ENCODE results near the gene LRP5.
"Not testable (repeated sequence)": the region's sequence is repeated elsewhere in the genome, so short reads cannot be mapped to it uniquely, and the experiment has no call there.

Gene LRP5

DNA sequence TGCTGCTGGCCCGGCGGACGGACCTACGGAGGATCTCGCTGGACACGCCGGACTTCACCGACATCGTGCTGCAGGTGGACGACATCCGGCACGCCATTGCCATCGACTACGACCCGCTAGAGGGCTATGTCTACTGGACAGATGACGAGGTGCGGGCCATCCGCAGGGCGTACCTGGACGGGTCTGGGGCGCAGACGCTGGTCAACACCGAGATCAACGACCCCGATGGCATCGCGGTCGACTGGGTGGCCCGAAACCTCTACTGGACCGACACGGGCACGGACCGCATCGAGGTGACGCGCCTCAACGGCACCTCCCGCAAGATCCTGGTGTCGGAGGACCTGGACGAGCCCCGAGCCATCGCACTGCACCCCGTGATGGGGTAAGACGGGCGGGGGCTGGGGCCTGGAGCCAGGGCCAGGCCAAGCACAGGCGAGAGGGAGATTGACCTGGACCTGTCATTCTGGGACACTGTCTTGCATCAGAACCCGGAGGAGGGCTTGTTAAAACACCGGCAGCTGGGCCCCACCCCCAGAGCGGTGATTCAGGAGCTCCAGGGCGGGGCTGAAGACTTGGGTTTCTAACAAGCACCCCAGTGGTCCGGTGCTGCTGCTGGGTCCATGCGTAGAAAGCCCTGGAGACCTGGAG, 74.1 kb downstream of the LRP5 start:
- no peak for DNase-seq (ENCODE audit: low read depth in 1 of 2, low spot score in 1 of 2)

DNA sequence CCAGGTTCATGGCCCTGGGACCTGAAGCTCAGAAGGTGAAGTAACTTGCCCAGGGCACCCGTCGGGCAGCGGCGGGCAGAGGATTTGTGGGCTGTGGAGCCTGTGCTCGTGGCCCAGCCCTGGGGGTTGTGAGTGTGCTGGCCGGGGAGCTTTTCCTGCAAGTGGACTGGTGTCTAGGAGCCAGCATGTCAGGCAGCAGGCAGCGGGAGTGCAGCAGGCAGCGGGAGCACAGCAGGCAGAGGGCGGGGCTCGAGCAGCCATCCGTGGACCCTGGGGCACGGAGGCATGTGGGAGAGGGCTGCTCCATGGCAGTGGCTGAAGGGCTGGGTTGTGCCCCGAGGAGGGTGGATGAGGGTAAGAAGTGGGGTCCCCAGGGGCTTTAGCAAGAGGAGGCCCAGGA, 75.4 kb downstream of the LRP5 start:
- no peak for DNase-seq (ENCODE audit: low read depth in 1 of 2, low spot score in 1 of 2)

DNA sequence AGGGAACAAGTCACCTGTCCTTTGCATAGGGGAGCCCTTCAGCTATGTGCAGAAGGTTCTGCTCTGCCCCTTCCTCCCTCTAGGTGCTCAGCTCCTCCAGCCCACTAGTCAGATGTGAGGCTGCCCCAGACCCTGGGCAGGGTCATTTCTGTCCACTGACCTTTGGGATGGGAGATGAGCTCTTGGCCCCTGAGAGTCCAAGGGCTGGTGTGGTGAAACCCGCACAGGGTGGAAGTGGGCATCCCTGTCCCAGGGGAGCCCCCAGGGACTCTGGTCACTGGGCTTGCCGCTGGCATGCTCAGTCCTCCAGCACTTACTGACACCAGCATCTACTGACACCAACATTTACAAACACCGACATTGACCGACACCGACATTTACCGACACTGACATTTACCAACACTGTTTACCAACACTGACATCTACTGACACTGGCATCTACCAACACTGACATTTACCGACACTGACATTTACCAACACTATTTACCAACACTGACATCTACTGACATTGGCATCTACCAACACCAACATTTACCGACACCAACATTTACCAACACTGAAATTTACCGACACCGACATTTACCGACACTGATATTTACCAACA, 76.3 kb downstream of the LRP5 start:
- no peak for DNase-seq (ENCODE audit: low read depth in 1 of 2, low spot score in 1 of 2)

DNA sequence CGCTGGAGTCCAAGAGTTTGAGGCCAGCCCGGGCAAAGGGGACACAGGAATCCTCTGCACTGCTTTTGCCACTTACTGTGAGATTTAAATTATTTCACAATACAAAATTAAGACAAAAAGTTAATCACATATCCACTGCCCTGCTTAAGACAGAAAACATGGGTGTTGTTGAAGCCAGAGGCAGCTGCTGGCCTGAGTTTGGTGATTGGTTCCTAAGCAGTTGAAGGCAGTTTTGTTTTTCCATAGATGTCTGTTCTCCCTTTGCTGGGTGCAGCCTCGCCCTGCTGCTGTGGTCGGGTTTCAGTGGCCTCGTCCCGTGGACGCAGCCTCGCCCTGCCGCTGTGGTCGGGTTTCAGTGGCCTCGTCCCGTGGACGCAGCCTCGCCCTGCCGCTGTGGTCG, 77.9 kb downstream of the LRP5 start:
- no peak for DNase-seq (ENCODE audit: low read depth in 1 of 2, low spot score in 1 of 2)

DNA sequence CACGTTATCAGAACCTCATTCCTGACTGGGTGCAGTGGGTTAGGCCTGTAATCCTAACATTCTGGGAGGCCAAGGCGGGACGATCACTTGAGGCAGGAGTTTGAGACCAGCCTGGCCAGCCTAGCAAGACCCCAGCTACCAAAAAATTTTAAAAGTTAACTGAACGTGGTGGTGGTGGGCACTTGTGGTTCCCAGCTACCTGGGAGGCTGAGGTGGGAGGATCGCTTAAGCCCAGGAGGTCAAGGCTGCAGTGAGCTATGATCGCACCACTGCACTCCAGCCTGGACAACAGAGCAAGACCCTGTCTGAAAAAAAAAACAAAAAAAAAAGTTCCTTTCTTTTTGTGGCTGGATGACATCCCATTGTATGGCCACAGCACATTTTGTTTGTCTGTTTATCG, 80.4 kb downstream of the LRP5 start:
- no peak for DNase-seq (ENCODE audit: low read depth in 1 of 2, low spot score in 1 of 2)

DNA sequence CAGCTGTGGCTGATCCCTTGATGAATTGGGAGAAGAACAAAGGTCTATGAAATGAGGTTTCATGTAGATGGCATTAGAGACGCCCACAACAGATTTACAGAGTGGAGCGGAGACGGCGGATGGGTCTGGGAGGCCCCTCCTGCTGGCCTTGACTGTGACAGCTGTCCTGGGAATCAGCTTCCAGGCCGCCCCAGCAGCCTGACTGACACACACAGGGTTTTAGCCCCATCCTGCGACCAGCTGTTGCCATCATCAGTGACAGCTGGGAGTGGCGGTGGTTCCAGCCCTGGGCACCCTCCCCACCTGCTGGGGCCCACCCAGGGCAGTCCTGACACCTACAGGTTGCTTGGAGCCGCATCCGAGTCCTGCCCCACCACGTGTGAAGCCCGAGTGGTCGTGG, 84.1 kb downstream of the LRP5 start:
- DNase-seq (ENCODE audit: low read depth in 1 of 2, low spot score in 1 of 2) = no peak

DNA sequence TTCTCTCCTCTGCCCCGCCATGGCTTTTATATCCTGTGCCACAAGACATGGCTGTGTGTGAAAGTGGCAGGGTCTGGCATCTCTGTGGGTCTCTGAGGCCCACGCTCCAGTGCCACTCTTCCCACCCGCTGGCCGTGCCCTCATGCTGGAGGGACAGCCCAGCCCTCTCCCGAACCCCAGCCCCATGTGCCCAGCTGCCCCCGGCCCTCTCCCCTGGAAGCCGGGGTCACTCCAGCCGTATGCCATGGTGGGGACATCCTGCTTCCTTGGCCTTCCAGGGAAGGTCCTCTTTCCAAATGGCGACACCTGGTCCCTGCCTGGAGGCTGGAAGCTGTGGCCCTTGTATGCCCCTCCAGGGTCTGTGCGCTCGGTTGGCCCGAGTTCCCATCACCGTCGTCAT, 84.9 kb downstream of the LRP5 start:
- no peak for DNase-seq (ENCODE audit: low read depth in 1 of 2, low spot score in 1 of 2)

DNA sequence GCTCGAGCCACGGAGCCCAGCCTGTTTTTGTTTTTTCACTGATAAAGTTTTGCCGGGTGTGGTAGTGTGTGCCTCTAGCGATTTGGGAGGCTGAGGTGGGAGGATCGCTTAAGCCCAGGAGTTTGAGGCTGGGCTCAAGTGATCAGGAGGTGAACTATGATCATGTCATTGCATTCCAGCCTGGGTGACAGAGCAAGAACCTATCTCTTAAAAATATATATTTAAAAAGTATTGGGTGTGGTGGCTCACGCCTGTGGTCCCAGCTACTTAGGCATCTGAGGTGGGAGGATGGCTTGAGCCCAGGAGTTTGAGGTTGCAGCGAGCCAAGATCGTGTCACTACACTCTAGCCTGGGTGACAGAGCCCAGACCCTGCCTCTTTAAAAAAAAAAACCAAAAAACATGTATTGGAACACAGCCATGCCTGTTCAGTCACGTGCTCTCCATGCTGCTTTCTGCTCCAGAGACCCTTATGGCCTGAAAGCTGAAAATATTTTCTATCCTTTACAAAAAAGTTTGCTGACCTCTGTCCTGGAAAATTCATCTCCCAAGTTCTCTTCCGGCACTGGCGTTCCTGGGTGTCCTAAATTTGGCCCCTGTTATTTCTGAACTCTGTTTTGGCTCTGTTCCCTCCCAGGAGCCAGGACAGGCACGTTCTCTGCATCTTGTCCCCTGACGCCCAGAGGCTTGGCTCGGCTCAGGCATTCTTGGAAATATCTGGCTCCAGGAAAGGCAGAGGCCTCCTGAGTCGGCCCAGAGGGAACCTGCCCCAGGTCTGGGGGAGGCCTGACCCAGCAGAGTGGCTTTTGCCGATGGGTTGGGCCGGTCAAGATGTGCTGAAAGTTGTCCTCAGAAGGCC, 86.8 kb downstream of the LRP5 start:
- DNase-seq (ENCODE audit: low read depth in 1 of 2, low spot score in 1 of 2) = no peak

DNA sequence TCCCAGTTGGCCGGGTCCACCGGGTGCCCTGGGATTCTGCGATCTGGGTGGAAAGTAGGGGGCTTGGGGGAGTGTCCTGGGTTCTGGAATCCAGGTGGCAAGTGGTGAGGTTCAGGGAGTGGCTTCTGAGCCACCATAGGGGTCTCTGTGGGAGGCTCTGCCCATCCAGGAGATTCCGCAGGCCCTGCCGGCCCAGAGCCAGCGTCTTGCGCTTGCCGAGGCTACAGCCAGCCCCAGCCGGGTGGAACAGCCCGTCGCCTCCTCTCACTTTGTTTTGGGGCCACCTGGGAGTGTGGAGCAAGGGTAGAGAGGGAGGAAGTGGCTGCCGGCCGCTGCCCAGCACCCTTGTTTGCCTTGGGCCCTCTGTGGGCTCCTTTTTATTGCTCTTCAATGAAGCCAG, 87.5 kb downstream of the LRP5 start:
- DNase-seq (ENCODE audit: low read depth in 1 of 2, low spot score in 1 of 2) = no peak

DNA sequence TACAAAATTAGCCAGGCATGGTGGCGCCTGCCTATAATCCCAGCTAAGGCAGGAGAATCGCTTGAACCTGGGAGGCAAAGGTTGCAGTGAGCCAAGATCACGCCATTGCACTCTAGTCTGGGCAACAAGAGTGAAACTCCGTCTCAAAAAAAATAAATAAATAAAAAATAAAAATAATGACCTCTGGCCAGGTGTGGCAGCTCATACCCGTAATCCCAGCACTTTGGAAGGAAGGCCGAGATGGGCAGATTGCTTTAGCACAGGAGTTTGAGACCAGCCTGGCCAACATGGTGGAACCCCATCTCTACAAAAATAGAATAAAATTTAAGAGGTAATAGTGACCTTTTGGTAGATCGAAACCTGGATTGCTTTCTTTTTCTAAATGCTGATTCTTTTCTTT, 88.2 kb downstream of the LRP5 start:
- not testable (repeated sequence) for DNase-seq (ENCODE audit: low read depth in 1 of 2, low spot score in 1 of 2)

DNA sequence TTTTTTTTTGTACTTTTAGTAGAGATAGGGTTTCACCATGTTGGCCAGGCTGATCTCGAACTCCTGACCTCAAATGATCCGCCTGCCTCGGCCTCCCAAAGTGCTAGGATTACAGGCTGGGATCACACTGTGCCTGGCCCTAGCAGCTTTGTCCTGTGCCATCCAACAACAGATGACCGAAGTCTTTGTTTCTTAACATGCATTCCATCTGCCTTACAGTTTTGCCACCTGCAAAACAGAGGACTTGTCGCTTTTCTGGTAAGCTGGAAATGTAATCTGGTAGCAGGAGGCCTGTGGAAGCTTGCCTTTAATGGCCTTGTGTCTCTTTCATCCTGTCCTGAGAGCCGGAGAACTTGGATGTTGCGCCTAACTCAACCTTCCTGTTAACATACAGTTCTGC, 89.5 kb downstream of the LRP5 start:
- no peak for DNase-seq (ENCODE audit: low read depth in 1 of 2, low spot score in 1 of 2)

DNA sequence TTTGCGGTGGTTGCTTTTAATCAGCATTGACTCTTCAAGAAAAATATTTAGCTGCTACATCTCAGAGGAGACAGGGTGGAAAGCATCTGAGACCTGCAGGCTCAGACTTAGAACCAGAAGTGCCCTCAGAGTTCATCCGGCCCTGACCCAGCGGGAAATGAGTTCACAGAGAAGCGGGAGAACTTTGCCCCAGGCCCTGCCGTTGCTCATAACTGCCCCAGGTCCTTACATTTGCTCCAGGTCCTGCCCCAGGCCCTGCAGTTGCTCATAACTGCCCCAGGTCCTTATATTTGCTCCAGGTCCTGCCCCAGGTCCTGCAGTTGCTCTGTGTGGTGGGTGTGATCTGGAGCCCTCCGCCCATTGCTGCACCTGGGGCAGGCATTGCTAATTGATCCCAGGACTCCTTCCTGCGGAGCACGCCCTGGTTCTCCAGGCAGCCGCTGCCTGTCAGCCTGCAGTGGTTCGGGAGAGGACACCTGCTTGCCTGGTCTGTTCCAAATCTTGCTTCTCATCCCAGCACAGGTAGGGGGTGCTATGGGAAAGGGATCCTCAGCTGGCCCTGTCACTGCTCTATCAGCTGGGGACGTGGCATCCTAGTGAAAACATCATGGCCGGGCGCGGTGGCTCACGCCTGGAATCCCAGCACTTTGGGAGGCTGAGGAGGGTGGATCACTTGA, 90.1 kb downstream of the LRP5 start:
- no peak for DNase-seq (ENCODE audit: low read depth in 1 of 2, low spot score in 1 of 2)

DNA sequence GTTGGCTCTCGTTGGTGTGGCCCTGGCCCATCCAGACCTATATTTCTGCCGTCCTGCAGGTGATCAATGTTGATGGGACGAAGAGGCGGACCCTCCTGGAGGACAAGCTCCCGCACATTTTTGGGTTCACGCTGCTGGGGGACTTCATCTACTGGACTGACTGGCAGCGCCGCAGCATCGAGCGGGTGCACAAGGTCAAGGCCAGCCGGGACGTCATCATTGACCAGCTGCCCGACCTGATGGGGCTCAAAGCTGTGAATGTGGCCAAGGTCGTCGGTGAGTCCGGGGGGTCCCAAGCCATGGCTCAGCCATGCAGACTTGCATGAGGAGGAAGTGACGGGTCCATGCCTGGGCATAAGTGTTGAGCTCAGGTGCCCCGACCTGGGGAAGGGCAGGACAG, 91.0 kb downstream of the LRP5 start:
- no peak for DNase-seq (ENCODE audit: low read depth in 1 of 2, low spot score in 1 of 2)

DNA sequence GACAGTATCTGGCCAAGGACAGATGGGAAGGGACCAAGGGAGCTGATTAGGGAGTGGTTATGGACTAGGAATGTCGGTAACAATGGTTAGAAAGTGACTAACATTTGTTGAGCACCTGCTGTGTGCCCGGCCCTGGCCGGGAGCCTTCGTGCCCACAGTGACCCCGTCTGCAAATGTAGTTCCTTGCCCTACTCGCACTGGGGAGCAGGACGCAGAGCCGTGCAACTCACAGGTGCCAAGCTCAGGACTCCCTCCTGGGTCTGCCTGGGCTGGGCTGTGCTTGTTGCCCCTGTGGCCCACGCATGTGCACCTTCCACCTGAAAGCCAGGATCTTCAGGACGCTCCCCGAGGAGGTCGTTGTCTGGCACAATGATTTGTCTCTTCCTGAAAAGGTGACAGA, 91.4 kb downstream of the LRP5 start:
- no peak for DNase-seq (ENCODE audit: low read depth in 1 of 2, low spot score in 1 of 2)

DNA sequence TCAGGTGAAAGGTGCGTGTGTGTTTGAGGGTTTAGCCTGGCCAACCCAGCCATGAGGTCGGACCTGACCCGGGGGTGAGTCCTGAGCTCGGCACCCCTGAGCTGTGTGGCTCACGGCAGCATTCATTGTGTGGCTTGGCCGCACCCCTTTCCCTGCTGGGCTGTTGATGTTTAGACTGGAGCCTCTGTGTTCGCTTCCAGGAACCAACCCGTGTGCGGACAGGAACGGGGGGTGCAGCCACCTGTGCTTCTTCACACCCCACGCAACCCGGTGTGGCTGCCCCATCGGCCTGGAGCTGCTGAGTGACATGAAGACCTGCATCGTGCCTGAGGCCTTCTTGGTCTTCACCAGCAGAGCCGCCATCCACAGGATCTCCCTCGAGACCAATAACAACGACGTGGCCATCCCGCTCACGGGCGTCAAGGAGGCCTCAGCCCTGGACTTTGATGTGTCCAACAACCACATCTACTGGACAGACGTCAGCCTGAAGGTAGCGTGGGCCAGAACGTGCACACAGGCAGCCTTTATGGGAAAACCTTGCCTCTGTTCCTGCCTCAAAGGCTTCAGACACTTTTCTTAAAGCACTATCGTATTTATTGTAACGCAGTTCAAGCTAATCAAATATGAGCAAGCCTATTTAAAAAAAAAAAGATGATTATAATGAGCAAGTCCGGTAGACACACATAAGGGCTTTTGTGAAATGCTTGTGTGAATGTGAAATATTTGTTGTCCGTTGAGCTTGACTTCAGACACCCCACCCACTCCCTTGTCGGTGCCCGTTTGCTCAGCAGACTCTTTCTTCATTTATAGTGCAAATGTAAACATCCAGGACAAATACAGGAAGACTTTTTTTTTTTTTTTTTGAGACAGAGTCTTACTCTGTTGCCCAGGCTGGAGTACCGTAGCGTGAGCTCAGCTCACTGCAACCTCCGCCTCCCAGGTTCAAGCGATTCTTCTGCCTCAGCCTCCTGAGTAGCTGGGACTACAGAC, 94.2 kb downstream of the LRP5 start:
- no peak for DNase-seq (ENCODE audit: low read depth in 1 of 2, low spot score in 1 of 2)

DNA sequence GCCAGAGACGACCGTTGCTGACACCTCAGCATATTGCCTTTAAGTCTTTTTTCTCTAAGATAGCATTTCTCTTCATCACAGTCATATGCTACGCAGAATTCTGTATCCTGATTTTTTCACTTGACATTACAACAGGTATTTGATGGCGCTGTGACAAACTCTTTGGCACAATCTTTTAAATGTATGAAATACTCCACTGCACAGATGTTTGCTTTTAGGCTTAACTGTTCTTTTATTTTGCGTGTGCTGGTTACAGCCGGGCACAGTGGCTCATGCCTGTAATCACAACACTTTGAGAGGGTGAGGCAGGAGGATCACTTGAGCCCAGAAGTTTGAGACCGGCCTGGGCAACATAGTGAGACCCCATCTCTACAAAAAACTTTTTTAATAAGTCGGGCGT, 96.1 kb downstream of the LRP5 start:
- DNase-seq (ENCODE audit: low read depth in 1 of 2, low spot score in 1 of 2) = no peak

DNA sequence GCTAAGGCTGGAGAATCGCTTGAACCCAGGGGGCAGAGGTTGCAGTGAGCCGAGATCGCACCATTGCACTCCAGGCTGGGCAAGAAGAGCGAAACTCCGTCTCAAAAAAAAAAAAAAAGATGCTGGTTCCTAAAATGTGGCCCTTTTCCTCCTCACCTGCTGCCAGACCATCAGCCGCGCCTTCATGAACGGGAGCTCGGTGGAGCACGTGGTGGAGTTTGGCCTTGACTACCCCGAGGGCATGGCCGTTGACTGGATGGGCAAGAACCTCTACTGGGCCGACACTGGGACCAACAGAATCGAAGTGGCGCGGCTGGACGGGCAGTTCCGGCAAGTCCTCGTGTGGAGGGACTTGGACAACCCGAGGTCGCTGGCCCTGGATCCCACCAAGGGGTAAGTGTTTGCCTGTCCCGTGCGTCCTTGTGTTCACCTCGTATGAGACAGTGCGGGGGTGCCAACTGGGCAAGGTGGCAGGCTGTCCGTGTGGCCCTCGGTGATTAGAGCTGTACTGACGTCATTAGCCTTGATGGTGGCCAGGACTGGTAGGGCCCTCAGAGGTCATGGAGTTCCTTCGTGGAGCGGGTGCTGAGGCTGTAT, 97.5 kb downstream of the LRP5 start:
- no peak for DNase-seq (ENCODE audit: low read depth in 1 of 2, low spot score in 1 of 2)

DNA sequence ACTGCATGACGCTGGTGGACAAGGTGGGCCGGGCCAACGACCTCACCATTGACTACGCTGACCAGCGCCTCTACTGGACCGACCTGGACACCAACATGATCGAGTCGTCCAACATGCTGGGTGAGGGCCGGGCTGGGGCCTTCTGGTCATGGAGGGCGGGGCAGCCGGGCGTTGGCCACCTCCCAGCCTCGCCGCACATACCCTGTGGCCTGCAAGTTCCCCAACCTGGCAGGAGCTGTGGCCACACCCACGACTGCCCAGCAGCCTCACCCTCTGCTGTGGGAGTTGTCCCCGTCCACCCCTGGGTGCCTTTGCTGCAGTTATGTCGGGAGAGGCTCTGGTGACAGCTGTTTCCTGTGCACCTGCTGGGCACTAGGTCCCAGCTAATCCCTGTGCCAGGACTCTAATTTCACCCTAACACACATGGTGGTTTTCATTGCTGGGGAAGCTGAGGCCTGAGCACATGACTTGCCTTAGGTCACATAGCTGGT, 99.2 kb downstream of the LRP5 start:
- no peak for DNase-seq (ENCODE audit: low read depth in 1 of 2, low spot score in 1 of 2)

DNA sequence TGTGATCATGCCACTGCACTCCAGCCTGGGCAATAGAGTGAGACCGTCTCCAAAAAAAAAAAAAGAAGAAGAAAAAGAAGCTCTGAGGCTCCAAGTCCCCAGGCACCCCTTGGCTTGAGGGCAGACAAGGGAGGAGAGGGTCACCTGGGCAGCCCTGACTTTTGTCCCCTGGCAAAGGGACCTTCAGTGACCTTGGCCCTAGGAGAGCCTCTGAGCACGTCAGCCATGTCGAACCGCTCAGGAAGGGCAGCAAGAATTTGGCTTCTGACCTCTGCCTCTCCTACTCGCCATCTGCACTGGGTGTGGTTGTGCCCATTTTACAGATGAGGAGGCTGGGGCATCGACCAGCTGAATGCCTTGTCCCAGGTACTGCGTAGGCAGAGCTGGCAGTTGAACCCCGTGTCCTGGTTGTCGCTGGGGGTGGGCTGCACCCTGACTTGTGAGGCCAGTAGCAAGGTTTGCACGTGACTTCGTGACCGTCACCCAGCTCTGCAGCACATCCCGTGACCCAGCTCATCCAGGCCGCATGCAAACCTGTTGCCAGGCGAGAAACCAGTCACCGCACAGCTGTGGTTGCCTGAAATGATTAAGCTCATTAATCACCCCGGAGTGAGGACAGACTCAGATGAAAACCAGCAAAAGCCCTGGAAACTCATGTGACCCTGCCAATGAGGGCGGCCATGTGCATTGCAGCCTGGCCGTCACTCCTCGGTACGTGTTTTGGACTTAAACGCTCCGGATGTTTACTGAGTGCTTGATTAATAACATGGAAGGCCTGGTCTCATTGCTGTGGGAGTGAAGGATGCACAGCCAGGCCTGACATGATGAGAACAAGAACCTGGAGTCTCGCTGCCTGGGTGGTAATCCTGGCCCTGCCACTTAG, 100.4 kb downstream of the LRP5 start:
- DNase-seq (ENCODE audit: low read depth in 1 of 2, low spot score in 1 of 2) = no peak

Measured in activated T-helper 1 cell treated with anti-CD3 and anti-CD28 coated beads, Interleukin-2, amount 50 U/mL, for 16 hours (primary cell).